PC-9 (cell line): ENCODE data around the gene CELF2. TPM values are rescaled to one million over a fixed set of nuclear protein-coding genes. Genes with fewer than 3 reads are reported as not detected.
"Not testable (repeated sequence)": the region's sequence is repeated elsewhere in the genome, so short reads cannot be mapped to it uniquely, and the experiment has no call there.

Source experiments
- BruUV-seq: library from RNA; stranded (reverse); fragments of 400-500 nt; replicated peaks from 2 replicates; lab custom pipeline; 2021; lab: Mats Ljungman, UMichigan
- CTCF ChIA-PET: fragments of 300-600 bp; sonication (Branson Sonifier 250); formaldehyde crosslinking; loops from one replicate; lab custom pipeline; 2022; ENCODE audit warnings: antibody characterized with exemption; lab: Charles Lee
- POLR2A ChIA-PET: fragments of 300-600 bp; sonication (Branson Sonifier 250); formaldehyde crosslinking; loops from one replicate; lab custom pipeline; 2022; ENCODE audit warnings: antibody characterized with exemption; ENCODE audit not compliant: unreplicated experiment; lab: Charles Lee
- DNase-seq, 2 experiments: peaks; one replicate each; pipeline versions ENCODE4 v3.0.0 to v3.0.0-alpha.2; 2015 to 2022; ENCODE audit warnings: mixed read lengths in 1 of 2
- H2AFZ ChIP-seq: fragments of 200-600 bp; sonication (generic); 2 replicates; pipeline ENCODE4 v1.8.1; 2017; ENCODE audit warnings: antibody characterized with exemption
- H3F3A ChIP-seq: fragments of 200-600 bp; sonication (generic); 2 replicates; pipeline ENCODE4 v1.8.1; 2017; ENCODE audit warnings: antibody characterized with exemption, mild to moderate bottlenecking, low read depth; ENCODE audit not compliant: insufficient read depth
- H3K27ac ChIP-seq: fragments of 200-600 bp; sonication (generic); 2 replicates; pipeline ENCODE4 v1.6.1; 2016; ENCODE audit warnings: mixed run types
- H3K27me3 ChIP-seq: fragments of 200-600 bp; sonication (generic); 2 replicates; pipeline ENCODE4 v1.6.1; 2016; ENCODE audit warnings: low read depth, mixed run types; ENCODE audit not compliant: insufficient read depth
- H3K36me3 ChIP-seq: fragments of 200-600 bp; sonication (generic); 2 replicates; pipeline ENCODE4 v1.6.1; 2016; ENCODE audit warnings: low read depth, mixed run types
- H3K4me1 ChIP-seq: fragments of 200-600 bp; sonication (generic); replicated peaks from 2 replicates; pipeline ENCODE4 v1.6.1; 2016; ENCODE audit warnings: mixed run types; ENCODE audit not compliant: insufficient read depth
- H3K4me2 ChIP-seq: fragments of 200-600 bp; sonication (generic); 2 replicates; pipeline ENCODE4 v1.6.1; 2017; ENCODE audit warnings: mixed run types
- H3K4me3 ChIP-seq: fragments of 200-600 bp; sonication (generic); 2 replicates; pipeline ENCODE4 v1.6.1; 2016; ENCODE audit warnings: mixed run types
- H3K79me2 ChIP-seq: fragments of 200-600 bp; sonication (generic); 2 replicates; pipeline ENCODE4 v1.6.1; 2017; ENCODE audit warnings: low read depth, mixed run types
- H3K9me2 ChIP-seq: fragments of 200-600 bp; sonication (generic); 2 replicates; pipeline ENCODE4 v1.8.1; 2017; ENCODE audit warnings: mild to moderate bottlenecking; ENCODE audit not compliant: insufficient read depth
- H3K9me3 ChIP-seq: fragments of 200-600 bp; sonication (generic); 2 replicates; pipeline ENCODE4 v1.8.1; 2016; ENCODE audit warnings: low read depth; ENCODE audit not compliant: insufficient read depth
- H4K20me1 ChIP-seq: fragments of 200-600 bp; sonication (generic); 2 replicates; pipeline ENCODE4 v1.8.1; 2017; ENCODE audit not compliant: insufficient read depth
- EZH2 ChIP-seq: fragments of 200-600 bp; sonication (generic); IDR thresholded peaks from 2 replicates; pipeline ENCODE4 v1.8.0; 2017; ENCODE audit warnings: antibody characterized with exemption, low read depth
- intact Hi-C: fragments of 100-400 bp; cut with micrococcal nuclease; formaldehyde crosslinking; loops from one replicate; pipeline ENCODE4 v1.10.0; 2022; ENCODE audit not compliant: unreplicated experiment
- total RNA-seq: library from RNA; stranded (reverse); gene quantifications from 2 replicates; pipeline ENCODE4 v1.2.3, GENCODE V29; 2021
- TF ChIP-seq, protein P1 (sequence below): fragments of 200-600 bp; sonication (generic); conservative IDR thresholded peaks from 2 replicates; pipeline ENCODE4 v1.6.1; 2017; ENCODE audit warnings: mixed run types, antibody characterized with exemption, mild to moderate bottlenecking, moderate library complexity

The CELF2 gene
- total RNA-seq, 1 experiment from 2014 or later, result not detected

- H3F3A ChIP-seq, result no peaks in the 10 kb centered on the region
- no peaks in the 10 kb centered on the region for H3K4me1 ChIP-seq
- H3K79me2 ChIP-seq, result no peaks in the 10 kb centered on the region
- intact Hi-C loops, result no loop called here
- peaks cover 14% of the 10 kb centered on the region for H3K27me3 ChIP-seq
- H3K4me2 ChIP-seq, result no peak overlapping the region
- ChIA-PET POLR2A (no interaction called here), CTCF (no interaction called here)
- no TSS peak for BruUV-seq
- TF ChIP-seq, protein P1, sequence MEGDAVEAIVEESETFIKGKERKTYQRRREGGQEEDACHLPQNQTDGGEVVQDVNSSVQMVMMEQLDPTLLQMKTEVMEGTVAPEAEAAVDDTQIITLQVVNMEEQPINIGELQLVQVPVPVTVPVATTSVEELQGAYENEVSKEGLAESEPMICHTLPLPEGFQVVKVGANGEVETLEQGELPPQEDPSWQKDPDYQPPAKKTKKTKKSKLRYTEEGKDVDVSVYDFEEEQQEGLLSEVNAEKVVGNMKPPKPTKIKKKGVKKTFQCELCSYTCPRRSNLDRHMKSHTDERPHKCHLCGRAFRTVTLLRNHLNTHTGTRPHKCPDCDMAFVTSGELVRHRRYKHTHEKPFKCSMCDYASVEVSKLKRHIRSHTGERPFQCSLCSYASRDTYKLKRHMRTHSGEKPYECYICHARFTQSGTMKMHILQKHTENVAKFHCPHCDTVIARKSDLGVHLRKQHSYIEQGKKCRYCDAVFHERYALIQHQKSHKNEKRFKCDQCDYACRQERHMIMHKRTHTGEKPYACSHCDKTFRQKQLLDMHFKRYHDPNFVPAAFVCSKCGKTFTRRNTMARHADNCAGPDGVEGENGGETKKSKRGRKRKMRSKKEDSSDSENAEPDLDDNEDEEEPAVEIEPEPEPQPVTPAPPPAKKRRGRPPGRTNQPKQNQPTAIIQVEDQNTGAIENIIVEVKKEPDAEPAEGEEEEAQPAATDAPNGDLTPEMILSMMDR, result no peak
- no peak for TF ChIP-seq EZH2
- no peaks in the 10 kb centered on the region for H3K9me2 ChIP-seq
- H3K36me3 ChIP-seq, result no peaks in the 10 kb centered on the region
- DNase-seq, result no peak
- H3K27ac ChIP-seq, result no peak overlapping the region
- H4K20me1 ChIP-seq, result no peaks in the 10 kb centered on the region
- H3K4me3 ChIP-seq, result no peak overlapping the region
- H2AFZ ChIP-seq, result no peak overlapping the region
- no peaks in the 10 kb centered on the region for H3K9me3 ChIP-seq
Observed at GRCh38 chr10:11364241-11364640, 346.6 kb downstream of the CELF2 start.

DNA sequence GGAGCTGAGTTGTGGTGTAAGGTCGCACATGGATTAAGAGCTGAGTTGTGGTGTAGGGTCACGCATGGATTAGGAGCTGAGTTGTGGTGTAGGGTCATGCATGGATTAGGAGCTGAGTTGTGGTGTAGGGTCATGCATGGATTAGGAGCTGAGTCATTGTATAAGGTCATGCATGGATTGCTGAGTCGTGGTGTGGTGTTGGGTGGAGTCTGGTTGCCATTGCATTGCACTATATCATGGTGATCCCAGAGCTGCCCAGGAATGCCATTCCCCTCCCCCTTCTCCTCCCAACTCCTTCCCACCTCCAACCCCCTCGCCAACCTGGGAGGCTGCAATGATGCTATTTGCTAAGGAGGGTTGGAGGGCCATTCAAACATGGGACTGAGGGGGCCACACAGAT is 349.2 kb downstream of the CELF2 start:
- H3K4me2 ChIP-seq, intact Hi-C loops, H3K9me3 ChIP-seq, H3K9me2 ChIP-seq, H3K27ac ChIP-seq, POLR2A ChIA-PET, DNase-seq, H2AFZ ChIP-seq, H3K36me3 ChIP-seq, H4K20me1 ChIP-seq, H3K4me1 ChIP-seq, CTCF ChIA-PET, H3K79me2 ChIP-seq, H3F3A ChIP-seq, BruUV-seq, H3K4me3 ChIP-seq: not testable (repeated sequence)
- peaks cover 16% of the 10 kb centered on the region for H3K27me3 ChIP-seq

GRCh38 chr10:11367505-11367904 is 349.8 kb downstream of the CELF2 start:
- no peak overlapping the region for H3K4me3 ChIP-seq
- no peak for TF ChIP-seq EZH2
- TF ChIP-seq, protein P1, result no peak
- DNase-seq, result no peak
- intact Hi-C loops, result no loop called here
- ChIA-PET POLR2A (no interaction called here), CTCF (no interaction called here)
- H2AFZ ChIP-seq, result no peak overlapping the region
- no TSS peak for BruUV-seq
- H3K4me1 ChIP-seq, result no peaks in the 10 kb centered on the region
- no peaks in the 10 kb centered on the region for H3F3A ChIP-seq
- no peak overlapping the region for H3K4me2 ChIP-seq
- H3K79me2 ChIP-seq, result no peaks in the 10 kb centered on the region
- no peak overlapping the region for H3K27ac ChIP-seq
- peaks cover 18% of the 10 kb centered on the region for H3K27me3 ChIP-seq
- H3K9me3 ChIP-seq, result no peaks in the 10 kb centered on the region
- no peaks in the 10 kb centered on the region for H3K36me3 ChIP-seq
- H4K20me1 ChIP-seq, result no peaks in the 10 kb centered on the region
- H3K9me2 ChIP-seq, result no peaks in the 10 kb centered on the region

DNA sequence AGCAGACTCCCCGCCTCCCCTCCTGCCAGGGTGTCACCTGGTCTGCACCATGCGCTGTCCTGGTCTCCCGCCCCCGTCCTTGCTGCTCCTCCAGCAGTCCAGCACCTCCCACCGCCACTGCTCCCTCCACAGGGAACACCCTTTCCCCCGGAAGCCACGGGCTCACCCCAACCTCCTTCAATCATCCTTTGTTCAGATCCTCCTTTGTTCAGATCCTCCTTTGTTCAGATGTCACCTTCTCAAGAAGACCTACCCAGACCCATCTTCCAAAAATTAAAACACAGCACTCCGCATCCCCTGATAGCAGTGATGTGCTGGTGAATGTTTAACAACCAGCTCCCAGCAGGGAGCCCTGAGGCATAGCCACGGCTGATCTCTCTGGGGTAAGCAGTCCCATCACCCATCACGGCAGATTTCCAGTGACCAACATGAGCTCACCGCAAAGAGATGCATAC is 356.1 kb downstream of the CELF2 start:
- intact Hi-C loops, result no loop called here
- BruUV-seq, result no TSS peak
- Histone ChIP-seq H3K27me3 (peaks cover 57% of the 10 kb centered on the region), H3K9me2 (no peaks in the 10 kb centered on the region), H3K27ac (no peak overlapping the region), H4K20me1 (no peaks in the 10 kb centered on the region), H3K4me2 (no peak overlapping the region), H3K79me2 (no peaks in the 10 kb centered on the region), H3K4me3 (no peak overlapping the region), H3K36me3 (no peaks in the 10 kb centered on the region), H3K9me3 (no peaks in the 10 kb centered on the region), H2AFZ (no peak overlapping the region), H3F3A (no peaks in the 10 kb centered on the region), H3K4me1 (no peaks in the 10 kb centered on the region)
- no peak for DNase-seq
- CTCF ChIA-PET, result no interaction called here
- TF ChIP-seq, protein P1, result no peak
- no peak for TF ChIP-seq EZH2
- POLR2A ChIA-PET, result no interaction called here
